Ovary (tissue), 9 donors: ENCODE results near the gene PGM5. TPM values are rescaled to one million over a fixed set of nuclear protein-coding genes. Genes with fewer than 3 reads are reported as not detected.
A peak's percentile ranks its signal among the peaks of the same experiment; 100 is the strongest.

Experiments used
- DNase-seq, 5 donors: peaks; one replicate each; pipeline ENCODE4 v3.0.0-alpha.2; 2019 to 2020
- H3K27ac ChIP-seq, 2 donors: fragments of 200-600 bp; one replicate each; pipeline versions ENCODE4 v1.5.1 to v1.8.0; 2019 to 2022
- H3K27me3 ChIP-seq: fragments of 200-600 bp; one replicate; pipeline ENCODE4 v1.8.0; 2022
- H3K36me3 ChIP-seq: fragments of 200-600 bp; sonication (generic); one replicate; pipeline ENCODE4 v1.5.1; 2019
- H3K4me1 ChIP-seq: one replicate; pipeline ENCODE4 v1.8.1; 2013; ENCODE audit warnings: mild to moderate bottlenecking, moderate library complexity; ENCODE audit not compliant: insufficient read depth
- H3K4me3 ChIP-seq: fragments of 200-600 bp; sonication (generic); one replicate; pipeline ENCODE4 v1.5.1; 2017
- H3K9me3 ChIP-seq, 2 donors: fragments of 200-600 bp in 1 of 2; sonication (generic) in 1 of 2; one replicate each; pipeline versions ENCODE4 v1.5.1 to v1.8.1; 2013 to 2019; ENCODE audit warnings: mild to moderate bottlenecking in 1 of 2, moderate library complexity in 1 of 2
- CTCF ChIP-seq, 3 donors: fragments of 450-650 bp in 2 of 3; fragments of 200-600 bp in 1 of 3; IDR thresholded peaks; one replicate each; pipeline versions ENCODE4 v1.5.1 to v1.8.0; 2016 to 2022; ENCODE audit warnings: antibody characterized with exemption in 3 of 3, mild to moderate bottlenecking in 1 of 3
- EP300 ChIP-seq: sonication (generic); formaldehyde crosslinking; IDR thresholded peaks from one replicate; pipeline ENCODE4 v1.6.1; 2017; ENCODE audit warnings: antibody characterized with exemption
- POLR2A ChIP-seq: fragments of 450-650 bp; IDR thresholded peaks from one replicate; pipeline ENCODE4 v1.6.1; 2017; ENCODE audit warnings: antibody characterized with exemption, mild to moderate bottlenecking, moderate library complexity
- WGBS, 3 donors: extraction: QIAGEN DNeasy Blood & Tissue Kit in 1 of 3; methylation state at CpG; one replicate each; pipeline versions ENCODE4 v1.1.5 to v1.1.7; 2013 to 2017; 5-methylcytosine and 5-hydroxymethylcytosine counted together
- intact Hi-C, 4 donors: fragments of 100-400 bp; cut with DNase I; formaldehyde crosslinking; loops; one replicate each; pipeline versions ENCODE4 v1.11.0 to v1.15.1; 2022 to 2023
- polyA plus RNA-seq, 2 donors: library from polyadenylated mRNA; stranded (reverse); fragments of 200-250 nt in 1 of 2; fragments of 350-450 nt in 1 of 2; fragmentation: Illumina TruSeq in 1 of 2; extraction: RNeasy Lipid Tissue Mini Kit (QIAGEN cat#74804) in 1 of 2; gene quantifications; one replicate each; pipeline ENCODE4 v1.2.3, GENCODE V29; 2013 to 2014
- total RNA-seq, 7 donors: library from RNA; depleted of rRNA in 2 of 7; stranded (reverse); fragments of >200 nt in 2 of 7; fragmentation: NEBNext Ultra II Directional in 3 of 7; extraction: Animal tissue kit (Norgen Biotek cat#: 25700) in 3 of 7; gene quantifications; one replicate each; pipeline versions ENCODE4 v1.1.0 to v1.2.4, GENCODE V29; 2016 to 2023
- donor health status: DM: no; HTN: no; CAD: no; lungs with moderate emphysema.
- donor health status: DM: no; HTN: no; CAD: no.
- donor health status: Bipolar disorder and iron deficiency.
- donor health status: DM: yes; HTN: yes; CAD: no.
- donor health status: DM: no; HTN: no; CAD: no.
- donor health status: DM: yes; HTN: yes; CAD: no.

Gene PGM5
- total and polyA plus RNA-seq, 9 donors: 16.2 to 124 (median 28.5) TPM

- intact Hi-C loops: no loop called here
- DNase-seq: no peak
- Histone ChIP-seq H3K27me3 (no peaks in the 10 kb centered on the region), H3K9me3 (no peaks in the 10 kb centered on the region), H3K4me3 (no peak overlapping the region), H3K4me1 (peaks cover 3% of the 10 kb centered on the region), H3K36me3 (no peaks in the 10 kb centered on the region), H3K27ac (no peak overlapping the region)
- 69 to 72% (median 70%) methylated on average over 6 of the region's 6 CpGs for WGBS, 3 donors
- TF ChIP-seq EP300 (no peak), CTCF (IDR thresholded peaks at IDR 0.05) (no peak), POLR2A (no peak)
Measured at GRCh38 chr9:68433531-68434110, 77.2 kb downstream of the PGM5 start.

- TF ChIP-seq EP300 (no peak), CTCF (IDR thresholded peaks at IDR 0.05) (no peak), POLR2A (no peak)
- H3K9me3 ChIP-seq: no peaks in the 10 kb centered on the region
- 48 to 57% (median 54%) methylated on average over 7 of the region's 7 CpGs for WGBS, 3 donors
- H3K4me1 ChIP-seq: peaks cover 3% of the 10 kb centered on the region
- peak; percentile 28 to 42 (median 29) for DNase-seq
- no peak overlapping the region for H3K27ac ChIP-seq
- H3K27me3 ChIP-seq: no peaks in the 10 kb centered on the region
- no peak overlapping the region for H3K4me3 ChIP-seq
- H3K36me3 ChIP-seq: no peaks in the 10 kb centered on the region
- intact Hi-C loops: no loop called here
Measured at GRCh38 chr9:68437785-68438184, 81.4 kb downstream of the PGM5 start.

GRCh38 chr9:68443624-68444023 is 87.2 kb downstream of the PGM5 start:
- DNase-seq: no peak
- Histone ChIP-seq H3K4me1 (no peaks in the 10 kb centered on the region), H3K36me3 (no peaks in the 10 kb centered on the region), H3K9me3 (no peaks in the 10 kb centered on the region), H3K27me3 (no peaks in the 10 kb centered on the region), H3K4me3 (no peak overlapping the region), H3K27ac (no peak overlapping the region)
- intact Hi-C loops: no loop called here
- TF ChIP-seq POLR2A (no peak), CTCF (IDR thresholded peaks at IDR 0.05) (no peak), EP300 (no peak)
- 49 to 54% (median 54%) methylated on average over 2 of the region's 2 CpGs for WGBS, 3 donors

GRCh38 chr9:68446836-68447235 is 90.4 kb downstream of the PGM5 start:
- H3K36me3 ChIP-seq: no peaks in the 10 kb centered on the region
- peak in 4 of 5 donors; percentile 17 to 38 (median 25) for DNase-seq
- WGBS, 3 donors: 3 to 11% (median 9%) methylated on average over 7 of the region's 7 CpGs
- H3K27ac ChIP-seq: no peak overlapping the region
- H3K4me1 ChIP-seq: no peaks in the 10 kb centered on the region
- no peaks in the 10 kb centered on the region for H3K9me3 ChIP-seq
- intact Hi-C loops: no loop called here
- no peaks in the 10 kb centered on the region for H3K27me3 ChIP-seq
- H3K4me3 ChIP-seq: no peak overlapping the region
- TF ChIP-seq EP300: no peak
- TF ChIP-seq CTCF (IDR thresholded peaks at IDR 0.05): no peak
- no peak for TF ChIP-seq POLR2A
